CD4-positive, alpha-beta T cell treated with Interleukin-1 beta for 1 hour (primary cell): ENCODE data around the gene LTBP1.

Experiments
- DNase-seq, 2 donors: peaks; one replicate each; pipeline ENCODE4 v3.0.0-alpha.2; 2020 to 2022

Gene LTBP1

GRCh38 chr2:33083699-33084387 lies 137.1 kb downstream of the LTBP1 start:
- no peak for DNase-seq

GRCh38 chr2:33084433-33084832 lies 137.7 kb downstream of the LTBP1 start:
- DNase-seq: no peak

DNA sequence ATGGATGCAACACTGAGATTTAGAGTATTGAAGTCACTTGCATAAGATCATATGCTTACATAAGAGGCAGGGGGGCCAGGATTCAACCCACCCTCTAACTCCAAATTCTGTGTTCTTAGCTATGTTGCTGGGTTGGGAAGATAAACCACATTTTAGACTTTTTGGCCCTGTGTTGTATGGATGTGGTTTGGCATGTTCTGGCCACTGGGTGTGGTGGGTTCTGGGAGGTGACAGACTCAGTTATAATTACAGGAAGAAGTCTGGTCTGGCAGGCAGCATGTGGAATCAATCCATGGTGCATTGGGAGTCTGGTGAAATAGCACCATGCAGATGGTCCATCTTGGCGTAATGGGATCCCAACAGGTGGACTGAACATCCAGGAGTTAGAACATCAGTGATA lies 138.9 kb downstream of the LTBP1 start:
- DNase-seq: no peak

DNA sequence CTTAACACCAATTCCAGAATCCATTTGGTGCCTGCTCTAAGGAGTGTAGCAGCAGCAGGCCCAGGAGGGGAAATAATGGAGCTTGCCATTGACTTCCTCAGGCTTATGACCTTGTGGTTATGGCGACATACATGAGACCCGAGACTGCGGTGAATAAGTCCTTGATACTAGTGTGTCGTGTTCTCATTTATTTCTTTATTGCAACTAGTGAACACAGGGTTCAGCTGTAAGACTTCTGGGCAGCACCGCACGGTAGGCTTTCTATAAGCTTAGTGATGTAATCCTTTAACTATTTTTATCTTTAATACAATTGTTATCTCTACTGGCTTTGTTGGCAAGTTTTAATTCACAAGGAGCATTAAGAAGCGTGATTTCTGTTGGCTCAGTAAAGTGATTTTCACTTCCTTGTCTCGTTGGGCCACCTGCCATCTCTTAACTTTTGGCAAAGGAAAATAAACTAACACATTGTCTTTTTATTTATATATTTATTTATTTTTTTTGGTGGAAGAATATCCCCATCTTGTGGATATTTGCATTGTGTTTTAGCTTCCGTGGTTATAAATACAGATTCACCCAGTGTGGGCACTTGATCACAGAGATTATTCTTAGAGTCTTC lies 139.8 kb downstream of the LTBP1 start:
- no peak for DNase-seq

DNA sequence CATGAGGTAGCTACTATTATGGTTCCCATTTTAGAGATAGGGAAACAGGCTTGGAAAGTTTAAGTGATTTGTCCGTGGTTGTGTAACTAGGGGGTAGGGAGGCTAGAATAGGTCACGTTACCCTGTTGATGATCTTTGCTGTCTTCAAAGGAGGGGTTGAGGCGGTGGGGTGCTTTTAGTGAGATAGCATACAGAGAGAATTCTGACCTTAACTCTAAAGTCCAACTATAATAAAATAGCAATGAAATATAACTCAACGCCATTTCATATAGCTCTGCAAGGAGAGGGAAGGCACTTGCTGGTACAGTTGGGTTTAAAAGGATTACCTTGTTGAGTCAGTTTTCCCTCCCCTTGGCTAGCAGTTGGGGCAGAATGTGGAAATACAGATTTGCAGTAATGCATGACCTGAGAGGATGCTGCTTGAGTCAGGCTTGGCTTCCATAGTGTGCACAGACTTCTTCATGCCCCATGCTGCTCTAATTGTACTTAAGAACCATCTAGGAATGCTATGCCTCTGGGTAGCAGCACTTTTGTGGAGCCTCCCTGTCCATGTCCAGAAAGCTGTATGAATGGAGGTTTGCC lies 143.9 kb downstream of the LTBP1 start:
- no peak for DNase-seq

DNA sequence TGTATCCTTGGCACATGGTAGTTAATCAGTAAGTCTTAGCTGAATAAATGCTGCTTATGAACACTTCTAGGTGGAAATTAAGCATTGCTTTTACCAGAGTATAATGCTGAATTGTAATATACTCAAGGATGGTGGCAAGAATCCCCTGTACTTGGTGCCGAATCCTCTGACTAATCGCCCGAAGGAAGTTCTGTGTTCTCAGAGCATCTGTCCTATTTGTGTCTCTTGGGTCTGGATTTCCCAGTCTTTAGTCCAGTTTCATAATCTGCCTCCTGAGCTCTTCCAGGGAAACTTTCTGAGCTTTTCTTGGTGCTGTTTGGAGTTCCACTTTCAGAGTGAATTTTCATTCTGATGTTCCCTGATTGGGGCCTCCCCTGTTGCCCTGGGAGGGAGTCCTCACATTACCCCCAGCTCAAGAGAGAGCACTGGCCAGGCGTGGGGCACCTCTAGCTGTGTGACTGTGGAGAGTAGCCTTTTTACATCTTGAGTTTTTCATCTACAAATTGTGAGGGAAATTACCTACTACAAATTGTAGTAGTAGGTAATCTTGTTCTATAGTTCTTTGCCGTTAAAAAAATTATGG lies 144.9 kb downstream of the LTBP1 start:
- no peak for DNase-seq

DNA sequence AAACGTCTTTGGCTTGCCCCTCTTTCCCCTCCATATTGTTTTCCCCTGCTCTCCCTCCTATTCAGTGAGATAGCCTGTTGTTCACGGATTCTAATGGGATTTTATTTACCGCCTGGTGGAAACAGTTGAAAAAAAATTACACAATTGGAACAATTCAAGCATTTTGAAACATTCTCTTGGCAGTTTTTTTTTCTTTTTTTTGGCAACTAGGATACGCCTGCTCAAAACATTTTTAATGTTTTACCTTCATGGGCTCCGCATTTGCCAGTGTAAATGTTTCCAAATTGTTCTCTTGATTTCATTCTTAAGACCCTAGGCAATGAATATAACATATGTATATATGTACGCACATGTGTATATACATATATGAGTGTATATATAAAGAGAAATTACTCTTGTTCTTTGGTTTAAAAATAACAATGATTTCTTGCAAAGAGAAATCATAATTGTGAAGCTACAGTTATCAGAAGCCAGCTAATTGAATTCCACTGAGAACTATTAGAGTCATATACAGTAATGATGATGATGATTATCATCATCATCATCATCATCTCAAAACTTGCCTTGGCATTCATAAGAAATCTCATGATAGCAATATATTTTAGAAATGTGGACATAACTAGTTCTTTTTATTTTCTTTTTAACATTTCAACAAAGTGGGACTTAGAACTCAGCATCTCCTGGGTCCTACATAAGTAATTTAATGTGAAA lies 146.7 kb downstream of the LTBP1 start:
- DNase-seq: no peak

GRCh38 chr2:33094303-33094702 lies 147.6 kb downstream of the LTBP1 start:
- DNase-seq: no peak

DNA sequence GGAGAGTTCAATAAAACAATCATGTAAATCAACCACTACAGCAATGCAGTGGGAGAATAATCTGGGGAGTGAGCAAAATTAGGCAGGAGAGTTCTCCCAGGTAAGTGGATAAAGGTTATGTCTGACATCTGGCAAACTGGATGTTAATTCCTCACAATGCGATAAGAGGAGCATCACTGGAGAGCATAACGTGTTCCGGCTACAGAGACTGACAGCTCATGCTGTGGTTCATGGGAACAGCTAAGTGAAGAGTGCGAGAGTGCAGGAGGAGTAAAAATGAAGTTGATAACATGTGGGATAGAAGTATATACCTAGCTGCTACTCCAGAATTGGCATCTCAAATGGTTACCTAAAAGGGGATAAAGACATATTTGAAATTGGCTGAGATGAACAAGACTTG lies 153.2 kb downstream of the LTBP1 start:
- DNase-seq: no peak

DNA sequence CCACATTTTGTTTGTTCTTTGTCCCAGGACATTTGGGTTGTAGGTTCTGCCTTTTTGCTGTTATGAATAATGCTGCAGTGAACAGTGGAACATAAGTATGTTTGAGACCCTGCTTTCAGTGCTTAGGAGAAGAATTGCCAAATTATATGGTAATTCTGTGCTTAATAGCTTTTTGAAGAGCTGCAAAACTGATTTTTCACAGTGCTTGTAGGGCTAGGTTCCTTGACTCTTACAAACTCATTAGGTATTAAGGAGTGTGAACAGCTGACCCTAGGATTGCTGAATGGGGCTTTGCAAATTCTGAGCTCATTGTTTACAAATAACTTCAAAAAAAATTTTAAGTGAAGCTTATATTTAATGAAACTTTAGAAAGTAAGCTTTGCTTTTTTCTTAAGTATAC lies 154.2 kb downstream of the LTBP1 start:
- no peak for DNase-seq

DNA sequence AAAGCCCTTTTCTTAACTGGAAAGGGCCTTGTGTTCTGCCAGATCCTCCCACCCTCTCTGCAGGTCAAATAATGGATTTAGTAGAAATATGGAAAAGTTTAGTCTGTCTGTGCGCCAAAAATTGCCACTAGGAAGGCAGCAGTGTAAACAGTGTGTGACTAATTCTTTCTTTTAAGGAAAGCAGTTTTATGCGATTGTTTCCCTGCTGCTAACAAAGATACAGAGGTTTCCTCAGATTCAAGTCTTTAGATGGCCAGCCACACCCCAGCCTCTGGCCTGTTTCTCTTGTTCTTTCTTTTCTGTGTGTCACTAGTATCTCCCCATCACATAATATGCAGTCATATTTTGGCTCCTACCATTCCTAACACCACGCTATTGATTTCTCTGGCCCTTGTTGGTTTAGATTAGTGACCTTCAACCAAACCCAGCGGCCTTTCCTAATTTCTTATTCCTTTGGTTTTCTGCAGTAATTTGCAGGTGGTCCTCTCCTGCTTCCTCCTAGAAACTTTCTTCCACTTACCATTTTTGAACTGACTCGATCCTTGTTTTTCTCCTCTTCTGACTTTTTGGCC lies 157.4 kb downstream of the LTBP1 start:
- DNase-seq: no peak

GRCh38 chr2:33104726-33105125 lies 158.0 kb downstream of the LTBP1 start:
- no peak for DNase-seq

DNA sequence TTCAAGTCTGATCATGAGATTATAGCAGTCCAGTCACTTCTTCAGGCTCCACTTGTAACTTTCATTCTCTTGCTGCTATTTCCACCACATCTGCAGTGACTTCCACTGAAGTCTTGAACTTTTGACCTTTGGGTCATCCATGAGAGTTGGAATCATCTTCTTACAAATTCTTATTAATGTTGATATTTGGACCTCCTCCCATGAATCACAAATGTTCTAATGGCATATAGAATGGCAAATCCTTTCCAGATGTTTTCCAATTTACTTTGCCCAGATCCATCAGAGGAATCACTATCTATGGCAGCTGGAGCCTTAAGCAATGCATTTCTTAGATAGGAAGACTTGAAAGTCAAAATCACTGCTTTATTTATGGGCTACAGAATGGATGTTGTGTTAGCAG lies 159.4 kb downstream of the LTBP1 start:
- DNase-seq: no peak

- no peak for DNase-seq
Measured at GRCh38 chr2:33107690-33108482, 161.1 kb downstream of the LTBP1 start.

DNA sequence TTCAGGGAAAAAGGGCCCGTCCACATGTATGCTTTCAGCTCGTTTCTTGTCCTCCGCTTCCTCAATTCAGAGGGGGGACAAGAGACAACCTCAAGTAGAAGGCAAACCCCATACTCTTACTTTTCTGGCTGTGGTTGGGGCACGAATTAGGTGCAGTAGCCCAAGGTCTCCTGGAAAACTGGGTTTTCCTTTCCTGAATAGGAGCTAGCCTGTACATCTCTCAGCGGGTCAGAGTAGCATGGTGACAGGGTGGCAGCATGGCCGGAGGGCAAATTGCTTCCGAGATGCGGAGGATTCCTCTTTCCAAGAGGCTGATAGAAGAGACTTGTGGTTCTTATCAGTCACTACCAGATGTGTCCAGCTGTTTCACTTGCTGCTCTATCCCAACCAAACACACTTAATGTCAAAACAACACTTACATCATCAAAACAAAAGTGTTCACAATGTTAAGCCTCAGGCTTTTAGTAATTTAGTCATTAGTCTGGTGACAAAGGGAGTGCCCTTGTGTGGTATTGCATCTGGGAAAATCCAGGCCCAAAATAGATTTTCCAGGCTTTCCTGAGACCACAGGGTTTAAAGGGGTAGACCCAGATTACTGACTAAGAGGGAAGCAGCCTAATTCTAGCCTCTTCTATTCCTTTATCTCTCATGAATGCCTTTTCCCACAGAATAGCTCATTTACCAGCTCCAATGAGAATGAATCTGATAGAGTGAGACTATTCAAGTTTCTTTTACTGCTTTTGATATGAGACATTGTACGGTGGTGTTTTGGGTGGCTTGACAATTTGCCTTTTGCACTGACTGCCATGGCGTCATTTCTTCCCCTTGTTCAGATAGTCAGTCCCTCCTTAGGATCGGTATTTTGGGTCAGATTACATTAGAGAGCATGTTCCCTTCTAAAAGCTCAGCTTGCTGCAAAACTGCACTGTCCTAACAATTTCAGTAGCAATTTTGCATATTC lies 162.0 kb downstream of the LTBP1 start:
- no peak for DNase-seq

DNA sequence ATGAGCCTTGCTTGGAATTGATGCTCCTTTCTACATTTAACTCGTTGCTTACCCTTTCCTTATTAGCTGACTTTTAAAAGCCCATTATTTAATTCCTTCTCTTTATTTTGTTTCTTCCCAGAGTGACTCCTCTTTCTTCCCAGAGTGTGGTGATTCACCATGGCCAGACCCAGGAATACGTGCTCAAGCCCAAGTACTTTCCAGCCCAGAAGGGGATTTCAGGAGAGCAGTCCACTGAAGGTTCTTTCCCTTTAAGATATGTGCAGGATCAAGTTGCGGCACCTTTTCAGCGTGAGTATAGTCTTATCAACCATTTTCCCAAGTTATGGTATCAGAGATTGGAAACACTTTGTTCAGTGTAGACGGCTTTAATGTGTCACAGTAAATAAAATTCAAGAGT lies 163.7 kb downstream of the LTBP1 start:
- no peak for DNase-seq

DNA sequence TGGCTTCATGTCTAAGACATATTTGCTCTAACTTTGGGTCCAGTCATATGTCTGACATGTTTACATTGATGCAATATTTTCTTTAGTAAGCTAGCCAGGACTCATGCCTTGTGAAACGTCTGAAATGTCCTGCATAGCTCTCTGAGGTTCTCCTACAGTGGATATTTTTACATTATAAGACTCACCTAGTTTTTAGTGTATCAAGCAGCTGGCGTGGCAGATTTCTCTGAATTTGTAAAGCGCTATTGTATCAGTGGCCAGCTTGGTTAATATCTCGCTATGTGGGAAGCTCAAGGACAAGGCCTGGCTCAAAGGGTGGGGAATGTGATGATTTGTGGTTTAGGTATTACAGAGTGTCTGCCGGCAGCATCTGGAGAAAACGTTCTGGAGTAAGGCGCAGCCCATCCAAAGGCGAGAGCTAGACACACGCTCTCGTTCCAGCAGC lies 164.3 kb downstream of the LTBP1 start:
- DNase-seq: no peak

- DNase-seq: no peak
Measured at GRCh38 chr2:33115196-33115595, 168.4 kb downstream of the LTBP1 start.

- DNase-seq: no peak
Measured at GRCh38 chr2:33115728-33116127, 169.0 kb downstream of the LTBP1 start.

GRCh38 chr2:33116799-33117198 lies 170.0 kb downstream of the LTBP1 start:
- no peak for DNase-seq

DNA sequence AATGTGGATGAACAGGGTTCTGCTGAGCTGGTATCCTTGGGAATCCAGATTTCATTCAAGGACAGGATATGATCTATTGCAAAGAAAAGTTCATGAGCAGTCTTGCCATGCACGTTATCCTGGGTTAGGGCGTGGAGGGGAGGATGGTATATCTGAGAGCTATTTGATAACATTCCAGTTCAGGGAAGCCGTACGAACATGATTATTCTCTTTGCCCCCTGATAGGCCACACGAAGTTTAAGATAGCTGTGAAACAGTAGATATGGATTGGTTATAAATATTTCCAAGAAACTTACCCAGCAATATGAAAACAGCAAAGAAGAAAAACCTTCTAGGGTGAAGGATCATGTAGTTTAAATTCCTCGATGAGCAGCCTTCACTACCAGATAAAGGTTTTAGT lies 171.9 kb downstream of the LTBP1 start:
- no peak for DNase-seq
